ENCODE results near the gene PDZK1IP1. TPM values are rescaled to one million over a fixed set of nuclear protein-coding genes. Genes with fewer than 3 reads are reported as not detected.

PDZK1IP1 gene
- total and polyA plus RNA-seq, 2 of the 4 experiments (the other 2 are of a cell fraction): not detected

DNA sequence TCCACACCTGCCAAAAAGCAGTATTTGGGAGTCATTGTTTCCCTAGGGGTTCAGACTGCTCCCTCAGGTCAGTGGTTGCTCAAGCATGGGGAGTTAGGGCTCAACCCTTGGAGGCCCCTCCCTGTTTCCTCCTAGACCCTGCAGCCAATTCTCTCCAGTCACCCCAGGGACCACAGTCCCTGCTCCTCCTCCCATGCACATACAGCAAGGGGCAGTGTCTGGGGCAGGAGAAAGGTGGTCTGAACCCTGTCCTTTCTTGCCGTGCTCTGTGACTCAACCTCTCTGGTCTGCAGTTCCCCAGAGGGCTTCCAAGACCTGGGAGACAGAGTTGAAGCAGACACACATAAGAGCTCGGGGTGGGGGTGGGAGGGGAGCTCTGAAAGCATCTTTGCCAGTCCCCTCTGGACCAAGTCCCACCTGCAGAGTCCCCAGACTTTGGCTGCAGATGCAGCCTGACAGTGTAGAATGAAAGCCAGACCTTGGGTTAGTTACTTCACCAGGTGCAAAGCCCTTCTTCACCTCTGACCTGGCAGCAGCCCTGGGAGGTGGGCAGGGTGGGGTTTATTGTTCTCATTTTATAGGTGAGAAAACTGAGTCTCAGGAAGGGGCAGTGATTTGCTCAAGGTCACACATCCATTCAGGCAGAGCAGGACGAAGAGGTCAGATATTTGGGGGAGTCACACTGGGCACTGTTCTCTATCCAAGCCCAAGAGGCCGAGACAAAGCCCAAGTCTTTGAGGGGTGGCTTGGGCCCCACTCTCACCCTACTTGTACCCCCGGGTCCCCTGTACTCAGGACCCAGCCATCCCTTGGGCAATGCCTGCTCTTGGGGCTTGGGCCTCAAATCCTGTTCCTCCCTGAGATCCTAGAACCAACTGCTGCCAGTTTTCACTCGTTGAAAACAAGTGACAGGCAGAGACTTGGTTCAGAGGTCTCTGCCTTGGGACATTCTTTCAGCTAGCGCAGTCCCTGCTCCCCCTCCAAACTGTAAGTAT is 748 bp downstream of the PDZK1IP1 start:
- CTCF ChIA-PET: interaction anchor here (0.9 to 2.6 kb wide), 2 partner anchors 10 to 73 kb away, joined by 3 to 8 read pairs; no protein-coding TSS in a partner anchor
- H3K4me3 ChIP-seq (ENCODE audit: insufficient read depth, low read depth, low read length): no peak overlapping the region
- WGBS, 2 experiments (ENCODE audit: extremely low coverage in 2 of 2, insufficient read length in 1 of 2): 20% methylated on average over 1 of the region's 7 CpGs; no CpG with 5 or more reads in 1 of the 2 experiments
- H4K20me1 ChIP-seq (ENCODE audit: insufficient read depth, low read length): no peaks in the 10 kb centered on the region; the same call in 1 of the 2 replicates
- no peak overlapping the region for H2AFZ ChIP-seq (replicated peaks; ENCODE audit: low read length, poor library complexity)
- TF ChIP-seq POLR2A (IDR thresholded peaks at IDR 0.05; ENCODE audit: low read depth, low read length) (no peak), RAD21 (IDR thresholded peaks at IDR 0.05; ENCODE audit: low read length) (no peak)
- TF ChIP-seq, protein P1, sequence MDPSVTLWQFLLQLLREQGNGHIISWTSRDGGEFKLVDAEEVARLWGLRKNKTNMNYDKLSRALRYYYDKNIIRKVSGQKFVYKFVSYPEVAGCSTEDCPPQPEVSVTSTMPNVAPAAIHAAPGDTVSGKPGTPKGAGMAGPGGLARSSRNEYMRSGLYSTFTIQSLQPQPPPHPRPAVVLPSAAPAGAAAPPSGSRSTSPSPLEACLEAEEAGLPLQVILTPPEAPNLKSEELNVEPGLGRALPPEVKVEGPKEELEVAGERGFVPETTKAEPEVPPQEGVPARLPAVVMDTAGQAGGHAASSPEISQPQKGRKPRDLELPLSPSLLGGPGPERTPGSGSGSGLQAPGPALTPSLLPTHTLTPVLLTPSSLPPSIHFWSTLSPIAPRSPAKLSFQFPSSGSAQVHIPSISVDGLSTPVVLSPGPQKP (IDR thresholded peaks at IDR 0.05; ENCODE audit: borderline replicate concordance, low read depth, low read length): no peak
- H2BK15ac ChIP-seq (ENCODE audit: low read depth, low read length): no peak overlapping the region
- no peak for ATAC-seq (ENCODE audit: low read depth)
- peaks cover 2% of the 10 kb centered on the region; the same call in 1 of the 2 replicates for H3K27me3 ChIP-seq (ENCODE audit: control insufficient read depth, insufficient read depth, low read length)
- H3K56ac ChIP-seq (ENCODE audit: extremely low read depth, insufficient read depth, low read length): no peak overlapping the region
- no peak overlapping the region for H2BK5ac ChIP-seq (ENCODE audit: low read depth, low read length, poor library complexity, severe bottlenecking)
- no peaks in the 10 kb centered on the region for H3K9me1 ChIP-seq (ENCODE audit: insufficient read depth, low read length)
- H4K91ac ChIP-seq (ENCODE audit: insufficient read depth, low read depth, low read length): no peak overlapping the region
- H2BK120ac ChIP-seq (ENCODE audit: low read depth, low read length): no peak overlapping the region
- H4K8ac ChIP-seq (ENCODE audit: low read depth in 2 of 2, low read length in 2 of 2): no peak overlapping the region
- dilution Hi-C loops (cut with HindIII; ENCODE audit: low sequenced_read_pairs, unreplicated experiment): no loop called here
- no peak overlapping the region for H4K5ac ChIP-seq (ENCODE audit: low read depth, low read length)
- in situ Hi-C loops (cut with MboI; ENCODE audit: low sequenced_read_pairs): loop anchor here (10.0 kb wide), 1 partner anchor 526 kb away; no protein-coding TSS in a partner anchor
- peaks cover 2% of the 10 kb centered on the region; the same call in 1 of the 2 replicates for H3K4me1 ChIP-seq (ENCODE audit: control insufficient read depth, insufficient read depth, low read length)
- no peak overlapping the region for H3K4me2 ChIP-seq (ENCODE audit: low read depth, low read length)
- no TSS peak for BruUV-seq (replicated peaks)
- no peak for DNase-seq
- POLR2A ChIA-PET (ENCODE audit: unreplicated experiment): no interaction called here
- H2AK9ac ChIP-seq (replicated peaks; ENCODE audit: low read depth, low read length, poor library complexity): no peak overlapping the region
- H3K9me3 ChIP-seq (ENCODE audit: control insufficient read depth, insufficient read depth, low read length): no peaks in the 10 kb centered on the region
- no peak overlapping the region for H2BK20ac ChIP-seq (ENCODE audit: low read depth, low read length)
- no peak overlapping the region for H3K27ac ChIP-seq (ENCODE audit: insufficient read depth, low read length)
- no peak overlapping the region for H2AK5ac ChIP-seq (ENCODE audit: low read depth, low read length)
- H3K79me1 ChIP-seq (ENCODE audit: low read depth in 1 of 2, low read length in 2 of 2): no peaks in the 10 kb centered on the region
- H3K4ac ChIP-seq (ENCODE audit: low read depth, low read length): no peak overlapping the region
- H3K23ac ChIP-seq (ENCODE audit: low read depth, low read length): no peak overlapping the region
- intact Hi-C loops (cut with micrococcal nuclease): no loop called here
- no peak overlapping the region for H3K14ac ChIP-seq (replicated peaks; ENCODE audit: low read depth, low read length)
- no peak overlapping the region for H3K18ac ChIP-seq (ENCODE audit: low read depth, low read length)
- no peaks in the 10 kb centered on the region for H3K36me3 ChIP-seq (ENCODE audit: control insufficient read depth, insufficient read depth, low read length)
- H3K9ac ChIP-seq (ENCODE audit: low read depth, low read length): no peak overlapping the region
